ENCODE results near the gene GRM3. TPM values are rescaled to one million over a fixed set of nuclear protein-coding genes. Genes with fewer than 3 reads are reported as not detected.

Gene GRM3
- polyA plus RNA-seq (2011; rRNA removed) (not detected in 2 replicates), polyA plus RNA-seq (2017; fragmentation: RNase III; extraction: RNeasy Plus Mini Kit Qiagen cat#74134 plus additional on column Dnase treatment) (not detected in 3 replicates), polyA minus RNA-seq (2011; rRNA and poly(A)+ RNA removed) (not detected in 2 replicates)
- polyA plus RNA-seq (2012; cell fraction: cytosol; rRNA removed) = not detected in 2 replicates
- not detected in 2 replicates for polyA plus RNA-seq (2012; cell fraction: nucleus; rRNA removed)

DNA sequence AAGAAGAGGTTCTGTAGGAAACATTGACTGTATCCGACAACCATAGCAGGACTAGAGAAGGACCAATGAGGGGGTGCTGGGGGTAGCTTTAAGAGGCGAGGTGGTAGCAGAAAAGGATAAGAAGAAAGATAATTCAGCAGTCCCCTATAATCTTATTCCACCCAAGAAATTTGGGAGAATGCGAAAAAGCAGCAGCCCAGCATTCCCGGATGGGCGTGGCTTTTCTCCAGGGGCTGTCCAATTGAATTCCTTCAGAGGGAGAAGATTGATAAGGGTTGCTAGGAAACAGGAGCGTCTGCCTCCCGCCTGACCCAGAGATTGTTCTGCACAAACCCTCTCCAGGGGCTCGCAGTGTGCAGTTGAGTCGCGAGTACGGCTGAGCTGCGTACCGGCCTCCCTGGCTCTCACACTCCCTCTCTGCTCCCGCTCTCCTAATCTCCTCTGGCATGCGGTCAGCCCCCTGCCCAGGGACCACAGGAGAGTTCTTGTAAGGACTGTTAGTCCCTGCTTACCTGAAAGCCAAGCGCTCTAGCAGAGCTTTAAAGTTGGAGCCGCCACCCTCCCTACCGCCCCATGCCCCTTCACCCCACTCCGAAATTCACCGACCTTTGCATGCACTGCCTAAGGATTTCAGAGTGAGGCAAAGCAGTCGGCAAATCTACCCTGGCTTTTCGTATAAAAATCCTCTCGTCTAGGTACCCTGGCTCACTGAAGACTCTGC, at the start of gene GRM3:
GRM3 (plus strand) TSS at position 349 of the 721 bp plus-strand sequence. CDS start 121,237 bp downstream, outside the sequence.
- Histone ChIP-seq H3K4me1 (no peaks in the 10 kb centered on the region), H3K4me3 (peak within 1 kb of the TSS; percentile 23; the same call in 1 of the 3 replicates), H3K9me3 (no peaks in the 10 kb centered on the region), H3K27ac (no peak within 1 kb of the TSS), H3K4me2 (peak within 1 kb of the TSS; percentile 71)
- DNase-seq (ENCODE audit: low read depth in 1 of 2, low spot score in 1 of 2) = peak in 1 of 2 experiments; percentile 2
- WGBS (ENCODE audit: missing lambda C conversion rate) = 2% methylated on average over 20 of the region's 23 CpGs
- TF ChIP-seq, protein P1, sequence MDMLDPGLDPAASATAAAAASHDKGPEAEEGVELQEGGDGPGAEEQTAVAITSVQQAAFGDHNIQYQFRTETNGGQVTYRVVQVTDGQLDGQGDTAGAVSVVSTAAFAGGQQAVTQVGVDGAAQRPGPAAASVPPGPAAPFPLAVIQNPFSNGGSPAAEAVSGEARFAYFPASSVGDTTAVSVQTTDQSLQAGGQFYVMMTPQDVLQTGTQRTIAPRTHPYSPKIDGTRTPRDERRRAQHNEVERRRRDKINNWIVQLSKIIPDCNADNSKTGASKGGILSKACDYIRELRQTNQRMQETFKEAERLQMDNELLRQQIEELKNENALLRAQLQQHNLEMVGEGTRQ (IDR thresholded peaks at IDR 0.05) = no peak
- TF ChIP-seq MAFK (IDR thresholded peaks at IDR 0.05; ENCODE audit: partially characterized antibody) = no peak
- TF ChIP-seq, protein P2, sequence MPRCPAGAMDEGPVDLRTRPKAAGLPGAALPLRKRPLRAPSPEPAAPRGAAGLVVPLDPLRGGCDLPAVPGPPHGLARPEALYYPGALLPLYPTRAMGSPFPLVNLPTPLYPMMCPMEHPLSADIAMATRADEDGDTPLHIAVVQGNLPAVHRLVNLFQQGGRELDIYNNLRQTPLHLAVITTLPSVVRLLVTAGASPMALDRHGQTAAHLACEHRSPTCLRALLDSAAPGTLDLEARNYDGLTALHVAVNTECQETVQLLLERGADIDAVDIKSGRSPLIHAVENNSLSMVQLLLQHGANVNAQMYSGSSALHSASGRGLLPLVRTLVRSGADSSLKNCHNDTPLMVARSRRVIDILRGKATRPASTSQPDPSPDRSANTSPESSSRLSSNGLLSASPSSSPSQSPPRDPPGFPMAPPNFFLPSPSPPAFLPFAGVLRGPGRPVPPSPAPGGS (IDR thresholded peaks at IDR 0.05) = no peak
- TF ChIP-seq, protein P3, sequence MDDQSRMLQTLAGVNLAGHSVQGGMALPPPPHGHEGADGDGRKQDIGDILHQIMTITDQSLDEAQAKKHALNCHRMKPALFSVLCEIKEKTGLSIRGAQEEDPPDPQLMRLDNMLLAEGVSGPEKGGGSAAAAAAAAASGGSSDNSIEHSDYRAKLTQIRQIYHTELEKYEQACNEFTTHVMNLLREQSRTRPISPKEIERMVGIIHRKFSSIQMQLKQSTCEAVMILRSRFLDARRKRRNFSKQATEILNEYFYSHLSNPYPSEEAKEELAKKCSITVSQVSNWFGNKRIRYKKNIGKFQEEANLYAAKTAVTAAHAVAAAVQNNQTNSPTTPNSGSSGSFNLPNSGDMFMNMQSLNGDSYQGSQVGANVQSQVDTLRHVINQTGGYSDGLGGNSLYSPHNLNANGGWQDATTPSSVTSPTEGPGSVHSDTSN (IDR thresholded peaks at IDR 0.05) = no peak
- TF ChIP-seq TFCP2L1 (CRISPR knock-in tag; IDR thresholded peaks at IDR 0.05) = no peak
- CTCF ChIA-PET = no interaction called here
- peak; percentile 54 to 74; a peak in 5 of 6 replicates for ATAC-seq
- POLR2A ChIA-PET = no interaction called here
- no peak for FAIRE-seq

DNA sequence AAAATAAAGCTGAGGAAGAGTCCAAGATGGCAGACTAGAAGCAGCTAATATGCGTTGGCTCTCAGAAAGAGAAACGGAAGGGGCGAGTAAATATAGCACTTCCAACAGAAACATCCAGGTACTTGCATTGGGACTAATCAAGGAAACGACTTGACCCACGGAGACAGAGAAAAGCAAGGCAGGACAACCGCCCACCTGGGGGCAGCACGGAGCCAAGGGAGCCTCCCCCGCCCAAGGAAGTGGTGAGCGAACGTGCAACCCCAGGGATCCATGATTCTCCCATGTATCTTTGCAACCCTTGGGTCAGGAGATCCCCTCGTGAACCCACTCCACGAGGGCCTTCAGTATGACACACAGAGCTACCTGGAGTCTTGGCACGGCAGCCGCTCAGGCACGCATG, 45.4 kb upstream of the GRM3 start:
- no peaks in the 10 kb centered on the region for H3K9me3 ChIP-seq
- ATAC-seq = peak; percentile 34 to 78; a peak in 4 of 6 replicates
- no peak overlapping the region for H3K4me2 ChIP-seq
- TF ChIP-seq CEBPB (IDR thresholded peaks at IDR 0.05) = no peak
- TF ChIP-seq RAD21 (conservative IDR thresholded peaks at IDR 0.05 in 1 of 2, IDR thresholded peaks at IDR 0.05 in 1 of 2) = peak in 1 of 2 experiments; percentile 28; a peak in 1 of 5 replicates
- TF ChIP-seq, protein P4, sequence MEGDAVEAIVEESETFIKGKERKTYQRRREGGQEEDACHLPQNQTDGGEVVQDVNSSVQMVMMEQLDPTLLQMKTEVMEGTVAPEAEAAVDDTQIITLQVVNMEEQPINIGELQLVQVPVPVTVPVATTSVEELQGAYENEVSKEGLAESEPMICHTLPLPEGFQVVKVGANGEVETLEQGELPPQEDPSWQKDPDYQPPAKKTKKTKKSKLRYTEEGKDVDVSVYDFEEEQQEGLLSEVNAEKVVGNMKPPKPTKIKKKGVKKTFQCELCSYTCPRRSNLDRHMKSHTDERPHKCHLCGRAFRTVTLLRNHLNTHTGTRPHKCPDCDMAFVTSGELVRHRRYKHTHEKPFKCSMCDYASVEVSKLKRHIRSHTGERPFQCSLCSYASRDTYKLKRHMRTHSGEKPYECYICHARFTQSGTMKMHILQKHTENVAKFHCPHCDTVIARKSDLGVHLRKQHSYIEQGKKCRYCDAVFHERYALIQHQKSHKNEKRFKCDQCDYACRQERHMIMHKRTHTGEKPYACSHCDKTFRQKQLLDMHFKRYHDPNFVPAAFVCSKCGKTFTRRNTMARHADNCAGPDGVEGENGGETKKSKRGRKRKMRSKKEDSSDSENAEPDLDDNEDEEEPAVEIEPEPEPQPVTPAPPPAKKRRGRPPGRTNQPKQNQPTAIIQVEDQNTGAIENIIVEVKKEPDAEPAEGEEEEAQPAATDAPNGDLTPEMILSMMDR (IDR thresholded peaks at IDR 0.05) = no peak
- H3K4me1 ChIP-seq = no peaks in the 10 kb centered on the region
- WGBS (ENCODE audit: missing lambda C conversion rate) = 17% methylated on average over 15 of the region's 15 CpGs
- no peak overlapping the region for H3K4me3 ChIP-seq
- no peak overlapping the region for H3K27ac ChIP-seq
- FAIRE-seq = no peak
- ChIA-PET CTCF (no interaction called here), POLR2A (no interaction called here)
- peak in 1 of 2 experiments; percentile 51 for DNase-seq (ENCODE audit: low read depth in 1 of 2, low spot score in 1 of 2)

DNA sequence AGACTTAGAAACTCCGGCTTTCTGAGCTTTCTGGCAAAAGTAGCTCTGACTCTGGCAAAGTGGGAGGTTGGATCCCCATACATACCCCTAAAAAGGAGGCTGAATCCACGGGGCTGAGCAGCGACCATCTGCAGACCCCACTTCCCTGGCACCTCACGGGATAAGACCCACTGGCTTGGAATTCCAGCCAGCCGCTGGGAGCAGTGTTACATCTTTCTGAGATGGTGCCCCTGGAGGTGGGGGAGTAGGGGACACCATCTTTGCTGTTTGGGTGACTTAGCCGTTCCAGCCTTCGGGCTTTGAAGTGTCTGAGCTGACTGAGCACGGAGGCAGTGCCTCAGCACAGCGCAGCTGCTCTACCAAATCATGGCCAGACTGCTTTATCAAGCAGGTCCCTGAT, 45.0 kb upstream of the GRM3 start:
- FAIRE-seq (no peak), ATAC-seq (peak in 1 of 2 experiments; percentile 23; a peak in 2 of 6 replicates), DNase-seq (ENCODE audit: low read depth in 1 of 2, low spot score in 1 of 2) (no peak)
- ChIA-PET CTCF (no interaction called here), POLR2A (no interaction called here)
- Histone ChIP-seq H3K4me2 (no peak overlapping the region), H3K4me1 (no peaks in the 10 kb centered on the region), H3K4me3 (no peak overlapping the region), H3K9me3 (no peaks in the 10 kb centered on the region), H3K27ac (no peak overlapping the region)
- WGBS (ENCODE audit: missing lambda C conversion rate) = 23% methylated on average over 6 of the region's 9 CpGs
- no peak for TF ChIP-seq ZC3H11A (IDR thresholded peaks at IDR 0.05)
- no peak for TF ChIP-seq PHF8 (IDR thresholded peaks at IDR 0.05; ENCODE audit: borderline replicate concordance, low read depth)
- no peak for TF ChIP-seq POLR2AphosphoS2 (conservative IDR thresholded peaks at IDR 0.05; ENCODE audit: low read length)
- no peak for TF ChIP-seq TP53 (CRISPR knock-in tag; IDR thresholded peaks at IDR 0.05)
- no peak for TF ChIP-seq KDM1A (IDR thresholded peaks at IDR 0.05; ENCODE audit: low read depth)
- no peak for TF ChIP-seq RNF2 (IDR thresholded peaks at IDR 0.05; ENCODE audit: borderline replicate concordance, low read depth)
- TF ChIP-seq CHD2 (IDR thresholded peaks at IDR 0.05; ENCODE audit: low read length, partially characterized antibody) = no peak
- TF ChIP-seq HDAC2 (IDR thresholded peaks at IDR 0.05) = no peak
- no peak for TF ChIP-seq NR3C1 (IDR thresholded peaks at IDR 0.05)
- TF ChIP-seq HOXB5 (CRISPR knock-in tag; IDR thresholded peaks at IDR 0.05) = no peak
- TF ChIP-seq, protein P5, sequence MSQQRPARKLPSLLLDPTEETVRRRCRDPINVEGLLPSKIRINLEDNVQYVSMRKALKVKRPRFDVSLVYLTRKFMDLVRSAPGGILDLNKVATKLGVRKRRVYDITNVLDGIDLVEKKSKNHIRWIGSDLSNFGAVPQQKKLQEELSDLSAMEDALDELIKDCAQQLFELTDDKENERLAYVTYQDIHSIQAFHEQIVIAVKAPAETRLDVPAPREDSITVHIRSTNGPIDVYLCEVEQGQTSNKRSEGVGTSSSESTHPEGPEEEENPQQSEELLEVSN (IDR thresholded peaks at IDR 0.05; ENCODE audit: borderline replicate concordance, low read depth) = no peak
- TF ChIP-seq JUN (IDR thresholded peaks at IDR 0.05) = no peak

Data from A549 (cell line).